PC-3 (cell line): ENCODE results near the gene EPN1. TPM values are rescaled to one million over a fixed set of nuclear protein-coding genes. Genes with fewer than 3 reads are reported as not detected.

Source experiments
- ATAC-seq: fragments of 200-7000 bp; cut with Tn5 transposase; 2 replicates; pipeline ENCODE4 v1.9.1; 2020; ENCODE audit warnings: mild to moderate bottlenecking, moderate library complexity
- BruUV-seq: library from RNA; stranded (reverse); fragments of 400-500 nt; replicated peaks from 2 replicates; lab custom pipeline; 2021; lab: Mats Ljungman, UMichigan
- CTCF ChIA-PET: fragments of 300-600 bp; sonication (Branson Sonifier 250); formaldehyde crosslinking; loops from one replicate; lab custom pipeline; 2022; ENCODE audit warnings: antibody characterized with exemption; lab: Charles Lee
- POLR2A ChIA-PET: fragments of 300-600 bp; sonication (Branson Sonifier 250); formaldehyde crosslinking; loops from one replicate; lab custom pipeline; 2022; ENCODE audit warnings: antibody characterized with exemption; ENCODE audit not compliant: unreplicated experiment; lab: Charles Lee
- DNase-seq: peaks from one replicate; pipeline ENCODE4 v3.0.0-alpha.2; 2015
- H2AFZ ChIP-seq: fragments of 300-600 bp; sonication (generic); 2 replicates; pipeline ENCODE4 v1.6.0; 2016; ENCODE audit warnings: antibody characterized with exemption, low read length
- H3F3A ChIP-seq: fragments of 300-600 bp; sonication (generic); one replicate; pipeline ENCODE4 v1.6.0; 2017; ENCODE audit warnings: antibody characterized with exemption, low read length, control low read depth, mild to moderate bottlenecking; ENCODE audit not compliant: unreplicated experiment
- H3K27ac ChIP-seq: fragments of 300-600 bp; sonication (generic); 2 replicates; pipeline ENCODE4 v1.5.1; 2016; ENCODE audit warnings: mild to moderate bottlenecking, low read length
- H3K27me3 ChIP-seq: fragments of 300-600 bp; sonication (generic); 2 replicates; pipeline ENCODE4 v1.6.1; 2016; ENCODE audit warnings: low read length, mixed read lengths
- H3K36me3 ChIP-seq: fragments of 300-600 bp; sonication (generic); 2 replicates; pipeline ENCODE4 v1.6.1; 2016; ENCODE audit warnings: low read depth, mixed run types, low read length, mixed read lengths
- H3K4me1 ChIP-seq: fragments of 300-600 bp; sonication (generic); 2 replicates; pipeline ENCODE4 v1.5.1; 2016; ENCODE audit warnings: low read length; ENCODE audit not compliant: insufficient read depth
- H3K4me2 ChIP-seq: fragments of 300-600 bp; sonication (generic); 2 replicates; pipeline ENCODE4 v1.6.0; 2016; ENCODE audit warnings: low read length
- H3K4me3 ChIP-seq: fragments of 300-600 bp; sonication (generic); 2 replicates; pipeline ENCODE4 v1.5.1; 2016; ENCODE audit warnings: mild to moderate bottlenecking, low read length, mixed read lengths
- H3K79me2 ChIP-seq: fragments of 300-600 bp; sonication (generic); 2 replicates; pipeline ENCODE4 v1.6.1; 2017; ENCODE audit warnings: low read length, mixed read lengths
- H3K9ac ChIP-seq: fragments of 300-600 bp; sonication (generic); 2 replicates; pipeline ENCODE4 v1.6.0; 2016; ENCODE audit warnings: mild to moderate bottlenecking, low read length
- H3K9me2 ChIP-seq: fragments of 300-600 bp; sonication (generic); replicated peaks from 2 replicates; pipeline ENCODE4 v1.6.1; 2016; ENCODE audit warnings: mixed run types, low read length, mixed read lengths
- H3K9me3 ChIP-seq: fragments of 300-600 bp; sonication (generic); 2 replicates; pipeline ENCODE4 v1.6.1; 2016; ENCODE audit warnings: low read length, mixed read lengths
- H4K20me1 ChIP-seq: fragments of 300-600 bp; sonication (generic); 2 replicates; pipeline ENCODE4 v1.6.1; 2016; ENCODE audit warnings: low read length, mixed read lengths
- EZH2 ChIP-seq: fragments of 300-600 bp; sonication (generic); IDR thresholded peaks from one replicate; pipeline ENCODE4 v1.6.1; 2017; ENCODE audit warnings: antibody characterized with exemption, mild to moderate bottlenecking, low read length; ENCODE audit not compliant: unreplicated experiment
- EZH2phosphoT487 ChIP-seq: fragments of 300-600 bp; sonication (generic); IDR thresholded peaks from 2 replicates; pipeline ENCODE4 v1.6.1; 2018; ENCODE audit warnings: mild to moderate bottlenecking, antibody characterized with exemption, low read length, borderline replicate concordance
- intact Hi-C: fragments of 100-400 bp; cut with micrococcal nuclease; formaldehyde crosslinking; loops from 2 replicates; pipeline ENCODE4 v1.9.0; 2023
- total RNA-seq: library from RNA; depleted of rRNA; stranded (reverse); fragments of >200 nt; gene quantifications from 2 replicates; pipeline ENCODE4 v1.2.3, GENCODE V29; 2014
- TF ChIP-seq, protein P1 (sequence below): fragments of 300-600 bp; sonication (generic); conservative IDR thresholded peaks from 2 replicates; pipeline ENCODE4 v1.5.1; 2017; ENCODE audit warnings: antibody characterized with exemption, low read depth, mild to moderate bottlenecking, low read length

The EPN1 gene
- total RNA-seq, 1 experiment from 2014 or later: 203 TPM

DNA sequence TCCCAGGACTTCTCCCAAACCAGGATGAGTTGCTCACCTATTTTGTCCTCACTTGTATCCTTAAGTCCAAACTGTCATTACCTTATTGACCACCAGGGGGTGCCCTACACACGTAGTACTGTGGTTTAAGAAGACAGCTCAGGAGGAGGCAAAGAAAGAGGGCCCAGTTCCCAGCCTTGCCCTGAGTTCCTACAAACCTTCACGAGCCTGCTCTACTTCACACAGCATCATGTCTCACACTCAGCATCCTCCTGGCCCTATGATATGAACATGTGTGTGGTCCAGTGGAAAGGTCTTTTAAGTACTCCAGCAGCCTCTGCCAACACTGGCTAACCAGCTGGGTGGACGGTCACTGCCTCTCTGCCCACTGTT lies 42.6 kb upstream of the EPN1 start:
- Histone ChIP-seq H3F3A (no peaks in the 10 kb centered on the region), H2AFZ (peak overlapping the region; percentile 42), H3K4me3 (no peak overlapping the region), H3K79me2 (peaks cover 27% of the 10 kb centered on the region), H3K4me2 (no peak overlapping the region), H3K9me2 (no peaks in the 10 kb centered on the region), H3K9me3 (no peaks in the 10 kb centered on the region), H3K27ac (no peak overlapping the region), H3K27me3 (no peaks in the 10 kb centered on the region), H3K36me3 (no peaks in the 10 kb centered on the region), H3K4me1 (peaks cover 13% of the 10 kb centered on the region), H4K20me1 (no peaks in the 10 kb centered on the region), H3K9ac (no peak overlapping the region)
- intact Hi-C loops: loop anchor here (5.0 kb wide), 2 partner anchors 35 to 170 kb away; partner anchors contain the start of genes C19orf85, FIZ1 and ISOC2
- no peak for TF ChIP-seq EZH2phosphoT487
- TF ChIP-seq, protein P1, sequence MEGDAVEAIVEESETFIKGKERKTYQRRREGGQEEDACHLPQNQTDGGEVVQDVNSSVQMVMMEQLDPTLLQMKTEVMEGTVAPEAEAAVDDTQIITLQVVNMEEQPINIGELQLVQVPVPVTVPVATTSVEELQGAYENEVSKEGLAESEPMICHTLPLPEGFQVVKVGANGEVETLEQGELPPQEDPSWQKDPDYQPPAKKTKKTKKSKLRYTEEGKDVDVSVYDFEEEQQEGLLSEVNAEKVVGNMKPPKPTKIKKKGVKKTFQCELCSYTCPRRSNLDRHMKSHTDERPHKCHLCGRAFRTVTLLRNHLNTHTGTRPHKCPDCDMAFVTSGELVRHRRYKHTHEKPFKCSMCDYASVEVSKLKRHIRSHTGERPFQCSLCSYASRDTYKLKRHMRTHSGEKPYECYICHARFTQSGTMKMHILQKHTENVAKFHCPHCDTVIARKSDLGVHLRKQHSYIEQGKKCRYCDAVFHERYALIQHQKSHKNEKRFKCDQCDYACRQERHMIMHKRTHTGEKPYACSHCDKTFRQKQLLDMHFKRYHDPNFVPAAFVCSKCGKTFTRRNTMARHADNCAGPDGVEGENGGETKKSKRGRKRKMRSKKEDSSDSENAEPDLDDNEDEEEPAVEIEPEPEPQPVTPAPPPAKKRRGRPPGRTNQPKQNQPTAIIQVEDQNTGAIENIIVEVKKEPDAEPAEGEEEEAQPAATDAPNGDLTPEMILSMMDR: peak; percentile 96
- no peak for TF ChIP-seq EZH2
- ChIA-PET POLR2A (interaction anchor here (0.5 to 0.6 kb wide), 3 partner anchors 8 to 451 kb away, joined by 3 to 7 read pairs (median 4); partner anchors contain the start of genes FIZ1 and ZNF784), CTCF (interaction anchor here (0.5 to 1.6 kb wide), 9 partner anchors 11 to 210 kb away, joined by 3 to 12 read pairs (median 5); partner anchors contain the start of genes FIZ1 and ZNF524)
- ATAC-seq: peak; percentile 73
- DNase-seq: peak; percentile 99
- no TSS peak for BruUV-seq

DNA sequence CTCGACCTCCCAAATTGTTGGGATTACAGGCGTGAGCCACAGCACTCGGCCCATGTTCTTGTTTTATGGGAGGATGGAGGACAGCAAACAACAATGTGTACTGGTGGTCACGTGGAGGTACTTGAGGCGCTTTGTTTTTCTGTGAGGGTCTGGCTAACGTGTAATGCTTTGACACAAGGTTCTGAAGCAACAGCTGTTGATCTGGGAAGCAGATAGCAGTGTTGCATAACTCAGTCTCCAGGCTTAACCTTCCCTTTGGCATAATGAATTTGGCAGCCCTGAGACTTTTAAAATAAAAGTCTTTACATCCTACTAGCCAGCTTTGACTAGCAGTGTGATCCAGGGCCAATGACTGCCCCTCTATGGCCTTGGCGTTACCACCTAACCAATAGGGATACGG lies 41.2 kb upstream of the EPN1 start:
- Histone ChIP-seq H2AFZ (peak overlapping the region; percentile 81), H3K4me2 (peak overlapping the region; percentile 99; the same call in 1 of the 2 replicates), H3K9me3 (no peaks in the 10 kb centered on the region), H3K27ac (no peak overlapping the region), H3K4me1 (peaks cover 13% of the 10 kb centered on the region), H3K4me3 (no peak overlapping the region), H3K9me2 (no peaks in the 10 kb centered on the region), H3K9ac (no peak overlapping the region), H4K20me1 (no peaks in the 10 kb centered on the region), H3K27me3 (no peaks in the 10 kb centered on the region), H3F3A (no peaks in the 10 kb centered on the region), H3K79me2 (peaks cover 41% of the 10 kb centered on the region), H3K36me3 (no peaks in the 10 kb centered on the region)
- BruUV-seq: no TSS peak
- TF ChIP-seq, protein P1: no peak
- TF ChIP-seq EZH2 (no peak), EZH2phosphoT487 (no peak)
- DNase-seq (no peak), ATAC-seq (no peak)
- ChIA-PET POLR2A (no interaction called here), CTCF (interaction anchor here (1.0 to 1.6 kb wide), 3 partner anchors 20 to 478 kb away, joined by 3 to 12 read pairs (median 3); no protein-coding TSS in a partner anchor)
- intact Hi-C loops: loop anchor here (5.0 kb wide), 2 partner anchors 37 to 172 kb away; partner anchors contain the start of genes C19orf85, FIZ1 and ISOC2

DNA sequence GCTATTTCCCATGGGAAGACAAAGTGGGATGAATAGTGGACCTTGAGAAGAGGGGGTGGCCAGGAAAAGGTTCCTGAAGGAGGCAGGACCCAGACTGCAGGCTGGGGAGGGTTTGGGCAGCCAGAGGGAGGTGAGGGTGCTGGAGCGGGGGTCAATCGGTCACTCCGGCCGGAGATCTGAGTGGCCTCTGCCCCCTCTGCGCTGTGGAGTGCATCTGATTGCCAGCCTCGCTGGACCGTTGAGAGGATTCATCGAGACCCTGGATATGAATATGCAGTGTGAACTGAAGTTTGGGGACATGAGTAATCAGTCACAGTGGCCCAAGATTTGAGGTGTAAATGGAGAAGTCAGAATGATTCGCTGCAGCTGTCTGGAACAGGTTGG lies 39.7 kb upstream of the EPN1 start:
- TF ChIP-seq, protein P1: no peak
- TF ChIP-seq EZH2phosphoT487 (no peak), EZH2 (no peak)
- peak overlapping the region; percentile 97 for H3K9ac ChIP-seq
- no peak for ATAC-seq
- H3K27me3 ChIP-seq: no peaks in the 10 kb centered on the region
- no peaks in the 10 kb centered on the region for H3K9me3 ChIP-seq
- H3K79me2 ChIP-seq: peaks cover 51% of the 10 kb centered on the region
- BruUV-seq: TSS peak; percentile 82
- peaks cover 19% of the 10 kb centered on the region for H3K4me1 ChIP-seq
- DNase-seq: no peak
- peak overlapping the region; percentile 81 for H2AFZ ChIP-seq
- no peaks in the 10 kb centered on the region for H3K36me3 ChIP-seq
- H3K9me2 ChIP-seq: no peaks in the 10 kb centered on the region
- ChIA-PET POLR2A (no interaction called here), CTCF (interaction anchor here (0.6 kb wide), 1 partner anchor 11 kb away, joined by 7 read pairs; the partner anchor contains the start of gene ZNF784)
- H3K4me2 ChIP-seq: peak overlapping the region; percentile 99
- peak overlapping the region; percentile 99 for H3K4me3 ChIP-seq
- H4K20me1 ChIP-seq: no peaks in the 10 kb centered on the region
- H3F3A ChIP-seq: peaks cover 4% of the 10 kb centered on the region
- H3K27ac ChIP-seq: peak overlapping the region; percentile 65
- intact Hi-C loops: no loop called here
